PFSK-1 (cell line): ENCODE data around the gene NRL.

Experiments
- POLR2AphosphoS5 ChIP-seq: IDR thresholded peaks from 2 replicates; pipeline ENCODE4 v1.6.1; 2012; ENCODE audit warnings: low read depth, mild to moderate bottlenecking, control low read depth, low read length, moderate library complexity
- REST ChIP-seq, 2 experiments: IDR thresholded peaks; 2 replicates each; pipeline versions ENCODE4 v1.6.1 to v1.8.0; 2011 to 2012; ENCODE audit warnings: low read depth in 2 of 2, low read length in 2 of 2, control low read depth in 1 of 2, inconsistent platforms in 1 of 2, mild to moderate bottlenecking in 1 of 2, moderate library complexity in 1 of 2; ENCODE audit not compliant: insufficient read depth in 1 of 2
- SIN3A ChIP-seq: IDR thresholded peaks from 2 replicates; pipeline ENCODE4 v1.6.1; 2012; ENCODE audit warnings: mild to moderate bottlenecking, low read length, moderate library complexity, borderline replicate concordance; ENCODE audit not compliant: insufficient read depth
- TAF1 ChIP-seq: IDR thresholded peaks from 2 replicates; pipeline ENCODE4 v1.6.1; 2012; ENCODE audit warnings: low read length, control low read depth, borderline replicate concordance; ENCODE audit not compliant: insufficient read depth

GRCh38 chr14:24053548-24054323 lies 61.0 kb downstream of the NRL start:
- TF ChIP-seq POLR2AphosphoS5, result no peak
- TF ChIP-seq REST (IDR thresholded peaks at IDR 0.05; ENCODE audit: insufficient read depth in 1 of 2, low read depth in 2 of 2, low read length in 2 of 2), result no peak
- TF ChIP-seq TAF1, result no peak
- TF ChIP-seq SIN3A, result no peak
